DMS 273 (cell line): ENCODE data around the gene DHRS3.
"Not testable (repeated sequence)": the region's sequence is repeated elsewhere in the genome, so short reads cannot be mapped to it uniquely, and the experiment has no call there.

Experiments used
- DNase-seq: peaks from one replicate; lab custom pipeline; 2025; ENCODE audit not compliant: unreplicated experiment; lab: John Stamatoyannopoulos, UW

DHRS3 gene

DNA sequence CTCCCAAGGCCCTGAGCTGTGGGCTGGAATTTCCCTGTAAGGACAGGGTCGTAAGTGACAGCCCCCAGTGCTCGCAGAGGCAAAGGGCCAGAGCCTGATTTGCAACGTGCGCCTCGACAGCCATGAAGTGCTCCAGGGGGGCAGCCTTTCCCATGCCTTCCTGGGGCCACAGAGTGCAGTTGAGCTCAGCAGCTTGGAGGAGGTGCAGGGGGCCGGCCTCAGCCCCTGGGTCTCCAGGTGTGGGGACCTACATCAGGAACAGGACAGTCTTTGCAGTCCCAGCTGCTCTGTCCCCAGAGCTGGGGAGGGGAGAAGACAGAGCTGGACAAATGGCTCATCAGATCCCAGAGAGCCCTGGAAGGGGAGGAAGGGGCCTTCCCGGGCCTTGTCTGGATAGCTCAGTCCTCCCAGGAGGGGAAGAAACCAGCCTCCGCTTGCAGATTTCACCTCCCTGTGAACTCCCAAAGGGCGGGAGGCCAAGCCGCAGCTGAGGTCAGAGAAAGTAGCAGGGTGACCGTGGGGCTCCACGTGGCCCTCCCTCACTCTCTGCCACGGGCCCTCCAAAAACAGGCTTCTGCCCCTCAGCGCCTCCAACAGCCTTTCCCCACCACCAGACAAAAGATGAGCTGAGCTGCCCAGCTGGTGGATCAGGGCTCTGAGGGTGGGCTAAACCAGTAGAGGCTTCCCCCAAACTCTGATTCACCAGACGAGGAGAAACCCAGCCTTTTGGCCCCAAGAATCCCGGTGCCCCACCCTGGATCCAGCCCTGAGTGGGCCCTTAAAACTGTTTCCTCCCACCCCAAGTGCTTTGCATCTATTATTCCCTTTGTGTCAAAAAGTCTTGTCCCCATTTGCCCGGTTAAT is 76.5 kb downstream of the DHRS3 start:
- no peak for DNase-seq

DNA sequence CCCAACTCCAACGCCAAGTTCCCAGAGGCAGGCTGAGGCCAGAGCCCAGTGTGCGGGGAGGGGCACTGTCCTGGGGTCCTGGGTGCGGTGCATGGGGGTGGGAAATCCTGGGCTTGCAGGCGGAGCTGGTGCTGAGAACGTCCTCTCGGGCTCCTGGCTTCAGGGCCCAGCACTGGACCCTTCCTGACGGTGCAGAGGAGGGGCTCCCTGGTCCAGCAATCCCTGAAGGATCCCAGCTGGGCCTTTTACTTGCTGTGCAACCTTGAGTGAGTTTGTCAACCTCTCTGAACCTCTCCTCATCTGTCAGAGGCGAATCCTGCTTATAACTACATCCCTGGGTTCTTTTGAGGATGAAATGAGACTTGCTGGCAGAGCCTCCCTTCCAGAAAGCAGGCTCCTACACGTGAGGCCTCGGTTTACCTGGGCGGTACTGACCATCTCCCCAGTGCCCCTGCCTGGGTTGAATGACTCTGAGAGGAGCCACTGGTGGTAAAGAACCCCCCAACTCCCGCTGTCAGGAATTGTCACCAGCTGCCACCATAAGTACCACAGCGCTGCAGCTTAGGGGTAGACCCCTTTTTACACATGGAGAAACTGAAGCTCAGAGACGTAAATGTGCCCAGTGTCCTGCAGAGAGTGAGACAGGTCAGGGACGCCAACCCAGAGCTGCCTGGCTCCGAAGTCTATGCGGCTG is 77.3 kb downstream of the DHRS3 start:
- no peak for DNase-seq

DNA sequence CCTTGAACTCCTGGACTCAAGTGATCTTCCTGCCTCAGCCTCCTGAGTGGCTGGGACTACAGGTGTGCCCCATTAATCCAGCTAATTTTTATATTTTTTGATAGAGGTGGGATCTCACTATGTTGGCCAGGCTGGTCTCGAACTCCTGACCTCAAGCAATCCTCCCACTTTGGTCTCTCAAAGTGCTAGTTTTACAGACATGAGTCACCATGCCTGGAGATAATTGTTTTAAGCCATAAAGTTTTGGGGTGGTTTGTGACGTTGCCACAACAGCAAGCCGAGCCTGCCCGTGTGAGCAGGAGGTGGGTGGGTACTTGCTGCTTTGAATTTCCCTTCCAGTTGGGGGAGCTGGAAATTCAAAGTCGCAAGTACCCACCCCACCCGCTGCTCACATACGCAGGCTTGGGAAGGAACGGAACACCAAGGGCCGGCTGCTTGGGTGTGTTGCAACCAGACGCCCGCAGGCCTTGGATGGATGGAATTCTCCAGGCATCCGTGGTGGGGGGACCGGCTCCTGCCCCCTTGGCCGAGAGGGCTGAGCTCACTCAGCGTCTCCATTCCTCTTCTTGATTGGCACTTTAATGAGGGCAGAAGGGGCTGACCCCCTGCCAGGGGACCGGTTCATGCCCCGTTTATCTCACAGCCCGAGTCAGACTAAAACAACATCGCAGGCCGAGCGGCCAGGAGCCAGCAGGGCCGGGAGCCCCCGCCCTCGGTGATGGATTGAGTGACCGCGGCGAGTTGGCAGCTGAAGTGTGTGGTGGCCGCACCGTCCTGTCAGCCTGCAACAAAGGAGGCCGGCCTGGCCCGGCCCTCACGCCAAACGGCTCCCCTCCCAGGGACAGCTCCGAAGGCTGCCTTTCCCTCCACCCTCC is 78.1 kb downstream of the DHRS3 start:
- DNase-seq, result no peak

DNA sequence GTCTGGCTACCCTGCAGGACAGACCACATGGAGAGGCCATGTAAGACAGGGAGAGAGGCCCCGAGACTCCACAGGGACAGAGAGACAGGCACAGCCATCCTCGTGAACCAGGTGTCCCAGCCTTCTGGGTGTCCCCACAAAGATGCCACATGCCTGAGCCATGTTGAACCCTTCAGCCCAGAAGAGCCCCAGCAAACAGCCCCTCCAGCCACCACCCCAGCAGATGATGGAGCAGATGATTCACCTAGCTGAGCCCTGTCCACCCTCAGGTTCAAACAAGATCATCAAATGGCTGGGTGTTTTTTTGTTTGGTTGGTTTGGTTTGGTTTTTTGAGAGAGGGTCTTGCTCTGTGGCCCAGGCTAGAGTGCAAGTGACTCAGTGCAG is 78.7 kb downstream of the DHRS3 start:
- DNase-seq, result no peak

DNA sequence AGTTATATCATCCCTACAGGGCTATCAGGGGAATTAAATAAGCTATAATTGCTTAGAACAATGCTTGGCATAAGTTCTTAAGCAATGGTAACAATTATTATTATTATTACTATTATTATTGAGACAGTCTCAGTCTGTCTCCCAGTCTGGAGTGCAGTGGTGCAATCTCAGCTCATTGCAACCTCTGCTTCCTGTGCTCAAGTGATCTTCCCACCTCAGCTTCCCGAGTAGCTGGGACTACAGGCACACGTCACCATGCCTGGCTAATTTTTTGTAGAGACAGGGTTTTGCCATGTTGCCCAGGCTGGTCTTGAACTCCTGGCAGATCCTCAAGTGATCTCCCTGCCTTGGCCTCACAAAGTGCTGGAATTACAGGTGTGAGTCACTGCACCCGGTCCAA is 79.5 kb downstream of the DHRS3 start:
- not testable (repeated sequence) for DNase-seq

DNA sequence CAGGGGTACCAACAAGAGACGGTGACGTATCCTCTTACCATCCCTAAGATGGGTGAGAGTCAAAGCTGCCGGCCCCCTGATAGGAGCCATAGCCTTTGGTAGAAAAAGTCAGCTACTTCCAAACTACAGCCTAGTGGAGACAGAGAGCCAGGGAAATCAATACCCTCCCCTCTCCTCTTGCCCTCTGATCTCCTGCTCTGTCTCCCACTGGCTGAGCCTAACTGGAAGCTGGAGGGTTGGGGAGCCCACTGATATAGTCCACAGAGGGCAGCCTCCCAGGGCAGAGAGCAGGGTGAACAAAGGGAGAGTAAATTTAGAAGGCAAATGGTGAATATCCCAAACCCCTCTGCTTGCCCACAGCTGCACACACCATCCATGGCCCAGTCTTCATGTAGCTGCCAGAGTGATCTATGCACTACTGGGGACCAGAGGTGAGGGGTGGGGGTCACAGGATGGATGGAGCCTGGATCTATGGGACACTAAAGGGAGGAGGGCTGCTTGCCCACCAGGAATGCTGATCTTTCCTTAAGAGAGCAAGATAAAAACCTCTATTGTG is 80.0 kb downstream of the DHRS3 start:
- no peak for DNase-seq

DNA sequence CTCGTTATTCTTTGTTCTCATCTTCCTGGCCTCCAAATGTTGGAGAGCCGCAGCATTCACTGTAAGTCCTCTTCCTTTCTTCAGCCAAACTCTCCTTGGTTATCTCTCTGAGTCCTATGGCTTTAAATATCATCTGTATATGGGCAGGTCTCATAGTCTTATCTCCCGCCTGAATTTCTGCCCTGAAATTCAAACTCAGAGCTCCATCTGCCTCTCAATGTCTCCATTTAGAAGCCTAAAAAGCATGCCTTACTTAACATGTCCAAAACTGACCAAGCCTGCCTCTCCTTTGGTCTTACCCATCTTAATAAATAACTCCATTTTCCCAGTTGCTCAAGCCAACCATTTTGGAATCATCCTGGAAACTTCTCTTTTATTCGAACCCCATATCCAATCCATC is 80.7 kb downstream of the DHRS3 start:
- no peak for DNase-seq

DNA sequence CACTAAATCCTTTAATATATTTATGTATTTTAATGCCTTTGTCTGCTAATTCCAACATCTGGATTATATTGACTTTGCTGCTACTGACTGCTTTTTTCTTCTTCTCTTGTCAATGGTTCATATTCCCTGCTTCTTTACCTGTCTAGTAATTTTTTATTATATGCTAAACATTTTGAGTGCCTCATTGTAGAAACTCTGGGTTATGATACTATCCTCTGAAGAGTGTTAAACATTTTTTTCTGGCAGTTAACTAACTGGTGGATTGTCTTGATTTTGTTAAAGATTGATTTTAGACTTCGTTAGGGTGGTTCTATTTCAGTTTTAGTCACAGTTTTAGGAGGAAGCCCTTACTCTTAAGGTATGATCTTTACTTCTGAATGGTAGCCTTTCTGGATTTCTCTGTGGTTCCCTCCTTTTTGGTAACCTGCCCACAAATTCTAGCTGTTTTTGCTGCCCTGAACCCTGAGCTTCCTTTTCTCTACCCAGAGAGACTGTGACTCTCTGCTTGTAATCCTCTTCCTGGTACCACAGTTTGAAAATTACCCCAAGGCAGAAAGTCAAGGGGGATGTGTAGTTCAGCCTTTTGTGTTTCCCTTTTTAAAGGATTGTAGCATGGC is 81.9 kb downstream of the DHRS3 start:
- DNase-seq, result no peak

DNA sequence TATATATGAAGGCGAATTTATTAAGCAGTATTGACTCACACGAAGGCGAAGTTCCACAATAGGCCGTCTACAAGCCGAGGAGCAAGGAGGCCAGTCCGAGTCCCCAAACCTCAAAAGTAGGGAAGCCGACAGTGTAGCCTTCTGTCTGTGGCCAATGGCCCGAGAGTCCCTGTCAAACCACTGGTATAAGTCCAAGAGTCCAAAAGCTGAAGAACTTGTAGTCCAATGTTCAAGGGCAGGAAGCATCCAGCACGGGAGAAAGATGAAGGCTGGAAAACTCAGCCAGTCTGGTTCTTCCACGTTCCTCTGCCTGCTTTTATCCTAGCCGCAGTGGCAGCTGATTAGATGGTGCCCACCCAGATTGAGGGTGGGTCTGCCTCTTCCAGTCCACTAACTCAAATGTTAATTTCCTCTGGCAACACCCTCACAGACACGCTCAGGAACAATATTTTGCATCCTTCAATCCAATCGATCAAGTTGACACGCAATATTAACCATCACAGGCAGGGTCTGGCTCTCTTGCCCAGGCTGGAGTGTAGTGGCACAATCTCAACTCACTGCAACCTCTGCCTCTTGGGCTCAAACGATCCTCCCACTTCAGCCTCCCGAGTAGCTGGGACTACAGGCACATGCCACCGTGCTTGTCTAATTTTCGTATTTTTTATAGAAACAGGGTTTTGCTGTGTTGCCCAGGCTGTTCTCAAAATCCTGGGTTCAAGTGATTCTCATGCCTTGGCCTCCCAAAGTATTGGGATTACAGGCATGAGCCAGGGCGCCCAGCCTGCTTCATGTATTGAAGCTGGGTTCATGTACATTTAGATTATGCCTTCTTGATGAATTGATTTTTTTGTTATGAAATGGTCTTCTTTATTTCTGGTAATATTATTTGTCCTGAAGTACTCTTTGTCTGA is 85.3 kb downstream of the DHRS3 start:
- no peak for DNase-seq

DNA sequence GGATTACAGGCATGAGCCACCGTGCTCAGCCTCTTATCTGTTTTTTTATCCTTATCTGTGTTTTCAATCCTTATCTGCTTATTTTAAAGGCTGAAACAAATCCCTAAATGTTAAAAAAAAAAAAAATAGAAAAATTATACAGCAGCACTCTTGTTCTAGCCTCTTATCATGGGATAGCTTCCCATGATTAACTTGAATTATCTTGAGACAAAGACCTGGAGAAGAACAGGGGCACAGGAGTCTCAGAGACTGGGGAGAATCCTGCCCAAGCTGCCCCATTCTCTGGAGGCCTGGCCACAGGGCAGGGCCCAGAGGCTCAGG is 86.9 kb downstream of the DHRS3 start:
- no peak for DNase-seq

DNA sequence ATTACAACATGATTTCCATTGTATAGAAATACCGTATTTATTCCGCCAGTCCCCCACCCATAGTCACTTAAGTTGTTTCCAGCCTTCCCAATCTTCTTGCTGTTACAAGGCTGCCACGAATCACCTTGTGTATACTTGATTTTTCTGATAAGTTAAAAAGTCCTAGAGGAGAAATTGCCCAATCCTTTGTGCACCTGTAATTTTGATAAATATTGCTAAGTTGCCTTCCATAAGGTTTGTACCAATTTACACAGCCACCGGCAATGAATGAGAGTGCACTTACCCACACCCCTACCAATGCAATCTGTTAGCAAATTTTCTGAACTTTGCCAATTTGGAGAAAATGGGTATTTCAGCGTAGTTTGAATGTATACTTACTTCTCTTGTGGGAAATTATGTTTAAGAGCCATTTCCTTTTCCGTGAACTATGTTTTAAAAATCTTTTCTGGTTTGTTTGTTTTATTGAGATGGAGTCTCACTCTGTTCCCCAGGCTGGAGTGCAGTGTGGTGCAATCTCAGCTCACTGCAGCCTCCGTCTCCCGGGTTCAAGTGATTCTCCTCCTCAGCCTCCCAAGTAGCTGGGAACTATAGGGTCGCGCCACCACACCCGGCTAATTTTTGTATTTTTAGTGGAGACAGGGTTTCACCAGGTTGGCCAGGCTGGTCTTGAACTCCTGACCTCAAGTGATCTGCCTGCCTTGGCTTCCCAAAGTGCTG is 87.4 kb downstream of the DHRS3 start:
- DNase-seq, result no peak

DNA sequence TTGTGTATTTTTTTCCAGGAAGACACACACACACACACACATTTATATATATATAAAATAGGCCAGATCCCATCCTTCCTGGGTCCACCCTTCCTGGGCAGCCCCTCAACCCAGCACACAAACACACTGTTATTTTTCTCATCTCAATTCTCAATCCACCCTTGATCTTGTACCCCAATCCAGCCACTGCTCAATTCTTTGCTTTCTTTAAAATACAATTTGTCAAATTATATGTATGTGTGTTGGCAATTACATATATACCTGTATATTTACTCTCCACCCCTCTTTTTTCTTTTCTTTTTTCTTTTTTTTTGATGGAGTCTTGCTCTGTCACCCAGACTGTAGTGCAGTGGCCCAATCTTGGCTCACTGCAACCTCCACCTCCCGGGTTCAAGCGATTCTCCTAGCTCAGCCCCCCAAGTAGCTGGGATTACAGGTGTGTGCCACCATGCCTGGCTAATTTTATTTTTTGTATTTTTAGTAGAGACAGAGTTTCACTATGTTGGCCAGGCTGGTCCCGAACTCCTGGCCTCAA is 88.3 kb downstream of the DHRS3 start:
- no peak for DNase-seq

DNA sequence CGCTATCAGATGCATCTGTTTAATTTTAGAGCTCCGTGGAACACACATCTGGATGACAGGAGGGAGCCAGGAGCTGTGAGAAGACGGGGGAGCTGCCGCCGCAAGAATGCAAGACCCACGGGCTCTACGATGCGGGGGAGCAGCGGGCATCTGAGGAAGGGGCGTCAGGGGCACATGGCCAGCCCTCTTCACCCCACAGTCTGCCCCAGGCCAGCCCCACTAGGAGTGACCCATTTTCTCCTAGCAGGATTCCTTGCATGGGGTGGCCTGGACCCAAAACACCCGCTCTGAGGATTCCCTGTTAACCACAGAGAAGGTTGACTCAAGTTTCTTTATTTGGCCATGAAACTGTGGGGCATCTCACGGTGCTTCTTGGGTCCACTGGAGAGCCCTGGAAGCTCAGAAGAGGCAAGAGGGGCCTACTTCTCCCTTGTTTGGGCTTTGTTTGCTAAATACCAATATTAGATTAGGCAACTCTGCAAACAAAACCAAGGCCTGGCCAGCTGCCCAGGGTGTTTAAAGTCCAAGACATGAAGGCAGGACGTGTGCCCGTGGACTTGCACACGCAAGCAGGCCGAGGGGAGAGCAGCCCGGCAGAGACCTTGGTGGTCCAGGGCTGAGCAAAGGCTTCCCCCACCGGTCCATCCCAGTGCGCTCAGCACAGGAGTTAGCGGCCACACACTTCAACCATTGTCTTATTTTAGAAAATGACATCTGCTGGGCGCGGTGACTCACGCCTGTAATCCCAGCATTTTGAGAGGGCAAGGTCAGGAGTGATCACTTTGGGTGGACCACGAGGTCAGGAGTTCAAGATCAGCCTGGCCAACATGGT is 89.8 kb downstream of the DHRS3 start:
- no peak for DNase-seq

DNA sequence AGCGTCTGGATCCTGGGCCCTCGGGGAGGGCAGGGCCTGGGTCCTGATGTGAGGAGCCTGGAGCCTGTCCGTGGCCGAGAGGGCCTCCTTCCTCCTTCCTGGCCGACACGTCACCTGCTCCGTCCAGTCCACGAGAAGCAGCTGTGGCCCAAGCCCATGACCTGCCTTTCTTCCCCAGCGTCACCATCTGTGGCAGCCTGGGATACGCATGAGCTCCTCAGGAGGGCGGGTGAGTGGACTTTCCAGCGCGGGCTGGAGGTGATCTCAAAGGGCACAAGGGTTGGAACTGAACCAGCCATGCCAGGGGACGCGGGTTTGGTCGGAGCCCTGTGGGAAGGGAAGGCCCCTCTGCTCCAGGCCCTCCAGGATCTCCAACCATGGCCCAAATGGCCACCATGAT is 90.4 kb downstream of the DHRS3 start:
- no peak for DNase-seq

DNA sequence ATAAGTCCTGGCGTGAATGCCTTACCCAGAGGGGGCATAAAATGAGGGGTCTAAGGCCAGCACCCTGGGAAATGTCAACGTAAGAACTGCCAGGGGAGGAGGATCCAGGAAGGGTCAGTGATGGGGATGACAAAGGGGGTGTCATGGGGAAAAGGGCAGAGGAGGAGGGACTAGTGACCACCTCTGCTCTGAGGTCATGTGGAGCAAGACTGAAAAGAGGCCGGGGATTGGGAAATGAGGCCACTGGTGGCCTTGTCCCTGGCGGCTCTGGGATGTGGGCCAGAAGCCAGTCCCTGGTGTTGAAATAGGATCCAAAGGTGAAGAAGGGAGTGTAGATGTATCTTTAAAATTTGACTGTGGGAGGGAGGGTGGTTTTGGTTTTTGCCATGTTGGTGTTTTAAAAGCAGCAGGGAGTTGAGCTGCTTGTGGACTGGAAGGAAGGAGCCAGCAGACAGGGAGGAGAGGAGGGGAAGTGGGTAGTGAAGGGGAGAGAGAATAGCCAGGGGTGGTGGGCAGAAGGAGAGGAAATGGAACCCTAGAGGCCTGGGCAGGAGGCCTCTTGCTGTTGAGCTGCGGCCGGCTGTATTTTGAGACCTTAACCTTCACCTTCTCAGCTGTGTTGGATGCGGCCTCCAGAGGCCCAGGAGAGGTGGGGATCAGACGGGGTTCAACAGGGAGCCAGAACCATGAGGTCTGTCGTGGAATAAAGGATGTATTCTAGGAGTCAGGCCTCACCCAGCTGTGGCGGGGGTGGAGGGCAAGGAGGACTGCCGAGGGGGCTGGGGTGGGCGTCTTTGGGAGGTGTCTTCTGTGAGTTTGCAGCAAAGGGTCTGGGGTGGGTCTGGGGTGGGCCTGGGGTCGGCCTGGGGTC is 92.5 kb downstream of the DHRS3 start:
- DNase-seq, result no peak

DNA sequence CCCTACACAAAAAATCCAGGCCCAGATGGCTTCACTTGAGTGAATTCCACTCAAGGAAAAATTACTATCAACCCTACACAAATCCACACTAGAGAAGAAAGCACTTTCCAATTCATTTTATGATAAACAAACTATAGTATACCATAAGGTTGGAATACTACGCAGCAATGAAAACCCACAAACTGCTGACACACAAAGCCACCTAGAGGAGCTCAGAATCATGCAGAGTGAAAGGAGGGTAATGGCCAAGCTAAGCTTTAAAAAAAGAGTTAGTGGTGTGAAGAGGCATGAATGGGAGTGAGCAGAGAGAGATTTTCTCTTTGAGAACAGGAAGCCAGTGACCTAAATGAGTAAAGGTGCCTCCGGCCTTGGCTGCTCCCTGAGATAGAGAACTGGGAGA is 93.7 kb downstream of the DHRS3 start:
- DNase-seq, result no peak

DNA sequence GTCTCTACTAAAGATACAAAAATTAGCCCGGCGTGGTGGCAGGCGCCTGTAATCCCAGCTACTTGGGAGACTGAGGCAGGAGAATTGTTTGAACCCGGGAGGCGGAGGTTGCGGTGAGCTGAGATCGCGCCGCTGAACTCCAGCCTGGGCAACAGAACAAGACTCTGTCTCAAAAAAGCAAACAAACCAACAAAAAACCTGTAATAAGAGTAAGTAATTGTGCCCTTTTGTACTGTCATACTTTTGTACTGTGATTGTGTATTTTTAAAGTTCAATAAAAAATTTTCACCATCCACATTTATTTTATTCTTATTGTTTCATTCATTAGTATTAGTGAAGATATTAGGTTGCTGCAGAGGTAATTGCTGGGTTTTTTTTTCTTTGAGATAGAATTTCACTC is 95.2 kb downstream of the DHRS3 start:
- not testable (repeated sequence) for DNase-seq
